IMR-90 (cell line): ENCODE measurements around the gene VPS13C. TPM values are rescaled to one million over a fixed set of nuclear protein-coding genes. Genes with fewer than 3 reads are reported as not detected.

Source experiments
- ATAC-seq: fragments of 200-7000 bp; cut with Tn5 transposase; 2 replicates; pipeline ENCODE4 v1.9.1; 2020; ENCODE audit warnings: low read depth, mild to moderate bottlenecking, moderate library complexity
- BruUV-seq: library from RNA; stranded (reverse); fragments of 400-500 nt; replicated peaks from 2 replicates; lab custom pipeline; 2021; lab: Mats Ljungman, UMichigan
- CTCF ChIA-PET: fragments of 300-600 bp; formaldehyde crosslinking; extraction: SDS; loops from one replicate; lab custom pipeline; 2021; ENCODE audit warnings: antibody characterized with exemption; lab: Yijun Ruan, JAX
- POLR2A ChIA-PET: fragments of 300-600 bp; sonication (Branson Sonifier 250); formaldehyde crosslinking; loops from one replicate; lab custom pipeline; 2022; ENCODE audit warnings: antibody characterized with exemption; ENCODE audit not compliant: unreplicated experiment; lab: Charles Lee
- DNase-seq: peaks from one replicate; pipeline ENCODE4 v3.0.0; 2013
- H2AFZ ChIP-seq: replicated peaks from 2 replicates; pipeline ENCODE3; 2013; ENCODE audit warnings: low read length, mild to moderate bottlenecking; ENCODE audit not compliant: poor library complexity
- H2AK5ac ChIP-seq: 2 replicates; pipeline ENCODE4 v1.6.1; 2013; ENCODE audit warnings: low read depth, low read length, inconsistent platforms
- H2AK9ac ChIP-seq: replicated peaks from 2 replicates; pipeline ENCODE3; 2013; ENCODE audit warnings: mild to moderate bottlenecking, low read depth, low read length, moderate library complexity; ENCODE audit not compliant: poor library complexity
- H2BK120ac ChIP-seq: 2 replicates; pipeline ENCODE4 v1.6.1; 2013; ENCODE audit warnings: low read depth, low read length, inconsistent platforms
- H2BK15ac ChIP-seq: 3 replicates; pipeline ENCODE4 v1.6.1; 2013; ENCODE audit warnings: low read depth, low read length, inconsistent platforms
- H2BK20ac ChIP-seq: 2 replicates; pipeline ENCODE4 v1.6.1; 2013; ENCODE audit warnings: low read depth, mild to moderate bottlenecking, inconsistent platforms, low read length, moderate library complexity
- H2BK5ac ChIP-seq: 2 replicates; pipeline ENCODE4 v1.6.1; 2013; ENCODE audit warnings: mild to moderate bottlenecking, low read depth, low read length, inconsistent platforms; ENCODE audit not compliant: poor library complexity, severe bottlenecking
- H3K14ac ChIP-seq: replicated peaks from 2 replicates; pipeline ENCODE4 v1.6.1; 2013; ENCODE audit warnings: low read depth, low read length, inconsistent platforms
- H3K18ac ChIP-seq: 2 replicates; pipeline ENCODE4 v1.6.1; 2013; ENCODE audit warnings: low read depth, low read length, control low read depth
- H3K23ac ChIP-seq: 2 replicates; pipeline ENCODE4 v1.6.1; 2013; ENCODE audit warnings: low read depth, low read length, inconsistent platforms
- H3K27ac ChIP-seq: 2 replicates; pipeline ENCODE4 v1.5.1; 2013; ENCODE audit warnings: mild to moderate bottlenecking, control low read depth, low read length; ENCODE audit not compliant: insufficient read depth
- H3K27me3 ChIP-seq: 2 replicates; pipeline ENCODE4 v1.6.1; 2013; ENCODE audit warnings: low read length; ENCODE audit not compliant: control insufficient read depth, insufficient read depth
- H3K36me3 ChIP-seq: 2 replicates; pipeline ENCODE4 v1.6.1; 2013; ENCODE audit warnings: low read length, mixed read lengths; ENCODE audit not compliant: control insufficient read depth, insufficient read depth
- H3K4ac ChIP-seq: 2 replicates; pipeline ENCODE4 v1.6.1; 2013; ENCODE audit warnings: low read depth, low read length, inconsistent platforms
- H3K4me1 ChIP-seq: 2 replicates; pipeline ENCODE4 v1.6.1; 2013; ENCODE audit warnings: low read length, mixed read lengths; ENCODE audit not compliant: control insufficient read depth, insufficient read depth
- H3K4me2 ChIP-seq: 2 replicates; pipeline ENCODE4 v1.6.1; 2013; ENCODE audit warnings: low read depth, mild to moderate bottlenecking, control low read depth, low read length, moderate library complexity
- H3K4me3 ChIP-seq: 2 replicates; pipeline ENCODE4 v1.5.1; 2013; ENCODE audit warnings: low read depth, mild to moderate bottlenecking, control low read depth, low read length, moderate library complexity; ENCODE audit not compliant: insufficient read depth
- H3K56ac ChIP-seq: 2 replicates; pipeline ENCODE4 v1.6.1; 2013; ENCODE audit warnings: low read length, inconsistent platforms; ENCODE audit not compliant: insufficient read depth; ENCODE audit errors: extremely low read depth
- H3K79me1 ChIP-seq, 2 experiments: 2 replicates each; pipeline ENCODE4 v1.6.1; 2013; ENCODE audit warnings: low read length in 2 of 2, inconsistent platforms in 1 of 2, low read depth in 1 of 2
- H3K9ac ChIP-seq: 2 replicates; pipeline ENCODE4 v1.6.1; 2013; ENCODE audit warnings: low read depth, low read length, control low read depth
- H3K9me1 ChIP-seq: 2 replicates; pipeline ENCODE4 v1.6.1; 2013; ENCODE audit warnings: low read length, inconsistent platforms; ENCODE audit not compliant: insufficient read depth
- H3K9me3 ChIP-seq: 2 replicates; pipeline ENCODE4 v1.6.1; 2013; ENCODE audit warnings: low read length; ENCODE audit not compliant: control insufficient read depth, insufficient read depth
- H4K20me1 ChIP-seq: 2 replicates; pipeline ENCODE4 v1.6.1; 2013; ENCODE audit warnings: low read length, inconsistent platforms; ENCODE audit not compliant: insufficient read depth
- H4K5ac ChIP-seq: 2 replicates; pipeline ENCODE4 v1.6.1; 2013; ENCODE audit warnings: mild to moderate bottlenecking, low read depth, low read length, control low read depth
- H4K8ac ChIP-seq, 2 experiments: 2 replicates each; pipeline ENCODE4 v1.6.1; 2013; ENCODE audit warnings: low read depth in 2 of 2, low read length in 2 of 2, control low read depth in 1 of 2, inconsistent platforms in 1 of 2
- H4K91ac ChIP-seq: 2 replicates; pipeline ENCODE4 v1.6.1; 2013; ENCODE audit warnings: low read depth, low read length, inconsistent platforms; ENCODE audit not compliant: insufficient read depth
- CEBPB ChIP-seq: IDR thresholded peaks from 2 replicates; pipeline ENCODE4 v1.6.1; 2012; ENCODE audit warnings: low read depth, low read length, improper control_type of control experiment
- CHD1 ChIP-seq: IDR thresholded peaks from 2 replicates; pipeline ENCODE4 v1.6.1; 2012; ENCODE audit warnings: low read depth, low read length, improper control_type of control experiment
- ELK1 ChIP-seq: fragments of 150-350 bp; IDR thresholded peaks from 2 replicates; pipeline ENCODE4 v1.6.1; 2016; ENCODE audit warnings: low read depth, mild to moderate bottlenecking, low read length, moderate library complexity, borderline replicate concordance
- POLR2A ChIP-seq: IDR thresholded peaks from 2 replicates; pipeline ENCODE4 v1.6.1; 2012; ENCODE audit warnings: mild to moderate bottlenecking, low read depth, low read length
- RAD21 ChIP-seq: IDR thresholded peaks from 2 replicates; pipeline ENCODE4 v1.6.1; 2012; ENCODE audit warnings: low read length, improper control_type of control experiment
- RCOR1 ChIP-seq: IDR thresholded peaks from 2 replicates; pipeline ENCODE4 v1.6.1; 2012; ENCODE audit warnings: mild to moderate bottlenecking, low read length, improper control_type of control experiment; ENCODE audit not compliant: insufficient replicate concordance
- SMC3 ChIP-seq: fragments of 150-350 bp; IDR thresholded peaks from 2 replicates; pipeline ENCODE4 v1.6.1; 2016; ENCODE audit warnings: low read depth, mild to moderate bottlenecking, antibody characterized with exemption, low read length, moderate library complexity
- WGBS, 2 experiments: methylation state at CpG; one replicate each; pipeline versions ENCODE4 v1.1.5 to v1.1.7; 2013; ENCODE audit warnings: missing lambda C conversion rate in 2 of 2; ENCODE audit not compliant: insufficient read length in 1 of 2; ENCODE audit errors: extremely low coverage in 2 of 2; 5-methylcytosine and 5-hydroxymethylcytosine counted together
- dilution Hi-C: fragments of 300-500 bp; cut with HindIII; formaldehyde crosslinking; loops from one replicate; pipeline ENCODE4 v1.14.3; 2018; ENCODE audit warnings: low sequenced_read_pairs; ENCODE audit not compliant: unreplicated experiment
- in situ Hi-C: fragments of 300-500 bp; cut with MboI; formaldehyde crosslinking; loops from 3 replicates; pipeline ENCODE4 v1.14.3; 2019; ENCODE audit warnings: low sequenced_read_pairs, inconsistent platforms, mixed read lengths
- intact Hi-C: fragments of 100-400 bp; cut with micrococcal nuclease; formaldehyde crosslinking; loops from 2 replicates; pipeline ENCODE4 v1.10.0; 2022
- polyA plus RNA-seq, 3 experiments: library from polyadenylated mRNA; depleted of rRNA; stranded (reverse); fragments of >200 nt; gene quantifications; 2 replicates each; pipeline ENCODE4 v1.2.3, GENCODE V29; 2012; ENCODE audit warnings: low replicate concordance in 1 of 3
- total RNA-seq: library from RNA; depleted of rRNA; stranded (reverse); fragments of >200 nt; gene quantifications from 2 replicates; pipeline ENCODE4 v1.2.3, GENCODE V29; 2012

VPS13C gene
- total and polyA plus RNA-seq, 2 of the 4 experiments (the other 2 are of a cell fraction): 8.1 to 32.8 TPM

DNA sequence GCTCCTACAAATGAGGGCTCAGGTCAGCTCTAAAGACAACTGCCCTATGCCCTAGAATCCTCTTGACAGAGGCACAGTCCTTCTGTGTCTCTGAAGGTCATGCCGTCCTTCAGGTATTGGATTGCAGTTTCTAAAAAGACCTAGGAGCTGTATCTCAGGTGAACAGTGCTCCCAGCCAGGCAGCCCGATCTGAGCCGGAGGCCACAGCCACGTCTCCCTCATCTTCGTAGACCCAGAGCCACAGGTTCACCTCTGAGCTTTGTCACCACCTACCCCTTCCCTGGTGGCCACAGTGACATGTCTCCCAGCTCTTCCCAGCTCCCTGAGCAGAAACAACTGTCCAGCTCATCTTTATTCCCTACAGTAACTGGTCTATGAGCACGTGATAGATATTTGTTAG lies 228.0 kb downstream of the VPS13C start:
- TF ChIP-seq RCOR1 (no peak), POLR2A (no peak), SMC3 (no peak), CEBPB (no peak), RAD21 (no peak), ELK1 (no peak), CHD1 (no peak)
- Histone ChIP-seq H3K18ac (no peak overlapping the region), H3K4me3 (no peak overlapping the region), H2BK15ac (no peak overlapping the region), H3K4me1 (no peaks in the 10 kb centered on the region), H4K8ac (no peak overlapping the region), H3K23ac (no peak overlapping the region), H4K91ac (no peak overlapping the region), H2BK5ac (no peak overlapping the region), H3K56ac (no peak overlapping the region), H2AFZ (no peak overlapping the region), H3K4me2 (no peak overlapping the region), H4K5ac (no peak overlapping the region), H3K36me3 (no peaks in the 10 kb centered on the region), H3K27ac (no peak overlapping the region), H2BK120ac (no peak overlapping the region), H3K9me1 (no peaks in the 10 kb centered on the region), H4K20me1 (no peaks in the 10 kb centered on the region), H3K4ac (no peak overlapping the region), H3K9me3 (no peaks in the 10 kb centered on the region), H2AK5ac (no peak overlapping the region), H3K79me1 (no peaks in the 10 kb centered on the region), H2AK9ac (no peak overlapping the region), H2BK20ac (no peak overlapping the region), H3K9ac (no peak overlapping the region), H3K27me3 (peaks cover 7% of the 10 kb centered on the region), H3K14ac (no peak overlapping the region)
- dilution Hi-C loops: no loop called here
- ATAC-seq (no peak), DNase-seq (no peak)
- in situ Hi-C loops: loop anchor here (10.0 to 25.0 kb wide), 3 partner anchors 1247 to 1495 kb away; no protein-coding TSS in a partner anchor
- ChIA-PET POLR2A (no interaction called here), CTCF (no interaction called here)
- no TSS peak for BruUV-seq
- intact Hi-C loops: loop anchor here (5.0 kb wide), 1 partner anchor 780 kb away; no protein-coding TSS in a partner anchor
- 75% methylated on average over 4 of the region's 6 CpGs; no CpG with 5 or more reads in 1 of the 2 experiments for WGBS, 2 experiments
